NCI-H82 treated with DMSO at 0.1 percent for 48 hours (cell line): ENCODE data around the gene UTP11.

Experiments
- DNase-seq: peaks from one replicate; lab custom pipeline; 2025; ENCODE audit not compliant: unreplicated experiment; lab: John Stamatoyannopoulos, UW

UTP11 gene

DNA sequence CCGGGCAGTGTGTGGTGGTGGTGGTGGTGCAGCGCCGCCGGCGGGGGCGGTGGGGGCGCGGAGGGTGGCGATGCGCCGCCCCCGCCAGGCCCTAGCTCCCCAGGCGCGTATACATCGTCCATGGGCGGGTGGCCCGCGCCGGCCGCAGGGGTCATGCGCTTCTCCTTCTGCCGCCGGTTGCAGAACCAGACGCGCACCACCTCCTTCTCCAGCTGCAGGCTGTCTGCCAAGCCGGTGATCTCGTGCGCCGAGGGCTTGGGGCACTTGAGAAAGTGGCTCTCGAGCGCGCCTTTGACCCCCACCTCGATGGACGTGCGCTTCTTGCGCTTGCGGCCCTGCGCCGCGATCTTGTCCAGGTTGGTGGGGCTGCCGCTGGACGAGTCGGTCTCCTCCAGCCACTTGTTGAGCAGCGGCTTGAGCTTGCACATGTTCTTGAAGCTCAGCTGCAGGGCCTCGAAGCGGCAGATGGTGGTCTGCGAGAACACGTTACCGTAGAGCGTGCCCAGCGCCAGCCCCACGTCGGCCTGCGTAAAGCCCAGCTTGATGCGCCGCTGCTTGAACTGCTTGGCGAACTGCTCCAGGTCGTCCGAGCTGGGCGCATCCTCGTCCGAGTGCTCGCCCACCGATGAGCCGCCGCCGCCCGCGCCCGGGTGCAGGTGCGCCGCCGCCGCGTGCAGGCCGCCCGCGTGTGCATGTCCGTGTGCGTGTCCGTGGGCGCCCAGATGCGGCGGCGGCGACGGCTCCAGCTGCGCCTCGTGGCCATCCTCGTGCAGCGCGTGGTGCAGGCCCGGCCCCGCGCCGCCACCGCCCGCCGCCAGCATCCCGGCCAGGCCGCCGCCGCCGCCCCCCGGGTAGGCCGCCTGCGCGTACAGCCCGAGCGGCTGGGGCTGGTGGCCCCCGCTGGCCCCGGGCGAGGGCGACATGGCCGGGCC is 33.1 kb downstream of the UTP11 start:
- DNase-seq, result no peak

DNA sequence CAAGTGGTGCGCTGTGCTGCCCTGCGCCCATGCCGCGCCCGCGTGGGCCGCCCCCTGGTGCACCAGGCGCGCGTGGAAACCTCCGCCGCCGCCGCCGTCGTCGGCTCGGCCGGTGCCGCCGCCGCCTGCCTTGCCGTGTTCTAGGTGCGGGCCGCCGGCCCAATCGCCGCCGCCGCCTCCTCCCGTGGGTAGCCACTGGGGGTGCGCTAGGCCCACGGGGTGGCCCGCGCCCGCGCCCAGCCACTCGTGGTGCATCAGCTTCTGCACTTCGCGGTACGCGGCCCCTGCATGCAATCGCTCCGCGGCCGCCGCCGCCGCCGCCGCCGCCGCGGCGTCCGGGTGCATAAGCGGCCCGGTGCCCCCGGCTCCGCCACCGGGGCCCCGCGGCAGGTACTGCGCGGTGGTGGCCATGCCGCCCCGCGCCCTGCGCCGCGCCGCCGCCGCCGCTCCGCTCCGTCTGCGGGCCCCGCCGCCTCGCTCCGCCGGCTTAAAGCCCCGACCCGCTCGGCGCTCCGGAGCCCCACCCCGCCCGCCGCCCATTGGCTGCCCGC is 33.9 kb downstream of the UTP11 start, which contains the start of gene POU3F1:
TSS of gene POU3F1 (minus strand) at position 461 of the 551 bp plus-strand sequence. CDS start at position 411, 50 bp downstream.
- DNase-seq, result no peak

GRCh38 chr1:38046884-38047602 is 34.5 kb downstream of the UTP11 start:
- DNase-seq, result peak; percentile 75

DNA sequence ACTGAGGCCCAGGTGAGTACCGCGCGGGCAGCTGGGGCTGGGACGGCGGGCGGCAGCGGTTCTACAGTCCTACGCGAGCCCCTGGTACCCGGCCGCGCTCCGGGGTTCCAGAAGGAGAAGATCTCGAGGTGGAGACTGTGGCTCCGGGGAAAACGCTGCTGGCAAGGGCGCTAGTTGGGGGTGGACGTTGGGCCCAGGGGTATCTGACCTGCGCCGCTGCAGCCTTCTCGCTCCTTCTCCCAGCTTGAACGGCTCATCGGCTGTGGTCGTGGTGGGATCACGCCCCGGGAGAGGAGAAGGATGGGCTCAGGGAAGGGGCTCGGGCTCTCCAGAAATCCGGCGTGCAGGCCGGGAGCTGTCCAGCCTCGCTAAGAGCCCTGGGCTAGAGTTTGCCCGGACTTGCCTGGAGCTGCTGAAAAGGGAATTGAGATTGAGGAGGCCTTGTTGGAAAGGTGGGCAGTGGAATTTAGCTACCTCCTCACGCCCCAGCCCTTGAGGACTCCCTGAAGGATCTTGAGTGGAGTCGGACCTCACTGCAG is 35.1 kb downstream of the UTP11 start:
- DNase-seq, result no peak

GRCh38 chr1:38050397-38051078 is 38.0 kb downstream of the UTP11 start:
- no peak for DNase-seq

- no peak for DNase-seq
Observed at GRCh38 chr1:38051079-38051543, 38.6 kb downstream of the UTP11 start.

GRCh38 chr1:38052750-38053415 is 40.3 kb downstream of the UTP11 start:
- DNase-seq, result no peak

- DNase-seq, result peak; percentile 23
Observed at GRCh38 chr1:38053416-38054091, 41.0 kb downstream of the UTP11 start.

DNA sequence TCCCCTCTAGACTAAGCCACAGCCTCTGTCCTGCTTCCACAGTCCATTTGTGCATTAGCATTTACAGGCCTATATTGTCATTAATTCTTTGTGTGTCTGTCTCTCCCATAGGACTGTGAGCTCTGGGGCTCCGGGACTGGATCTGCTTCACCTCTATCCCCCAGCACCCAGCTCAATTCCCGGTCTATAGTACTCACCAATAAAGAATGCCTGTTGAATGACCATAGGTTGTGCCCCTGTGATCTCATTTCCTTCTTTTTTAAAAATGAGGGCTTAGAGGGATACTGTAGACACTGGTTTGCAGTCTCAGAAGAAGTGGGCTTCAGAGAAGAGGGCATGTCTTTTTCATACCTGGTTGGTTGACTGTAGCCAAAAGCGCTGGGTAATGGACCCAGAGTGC is 42.9 kb downstream of the UTP11 start:
- no peak for DNase-seq

DNA sequence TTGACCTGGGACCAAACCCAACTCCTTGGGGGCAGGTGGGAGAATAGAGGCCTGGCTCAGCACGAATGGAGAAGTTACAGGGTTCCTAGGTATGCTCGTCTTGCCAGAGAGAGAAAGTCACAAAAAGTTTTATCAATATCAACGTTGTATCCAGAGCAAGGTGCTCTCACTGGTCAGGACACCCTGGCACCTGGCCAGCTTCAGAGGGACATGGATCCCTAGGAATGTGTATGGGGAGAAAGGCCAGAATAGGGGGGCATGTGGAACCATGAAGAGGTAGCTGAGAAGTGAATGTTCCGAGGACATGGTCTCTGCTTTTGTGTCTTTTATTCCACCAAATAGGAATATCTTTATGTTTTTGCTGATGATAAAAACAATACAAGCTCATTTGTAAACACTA is 43.4 kb downstream of the UTP11 start:
- no peak for DNase-seq

- no peak for DNase-seq
Observed at GRCh38 chr1:38059635-38060250, 47.2 kb downstream of the UTP11 start.

GRCh38 chr1:38060498-38060897 is 48.0 kb downstream of the UTP11 start:
- no peak for DNase-seq

- DNase-seq, result no peak
Observed at GRCh38 chr1:38061290-38061689, 48.8 kb downstream of the UTP11 start.

- no peak for DNase-seq
Observed at GRCh38 chr1:38061883-38062328, 49.4 kb downstream of the UTP11 start.

- no peak for DNase-seq
Observed at GRCh38 chr1:38062361-38063288, 50.1 kb downstream of the UTP11 start.

- no peak for DNase-seq
Observed at GRCh38 chr1:38063616-38064015, 51.1 kb downstream of the UTP11 start.

DNA sequence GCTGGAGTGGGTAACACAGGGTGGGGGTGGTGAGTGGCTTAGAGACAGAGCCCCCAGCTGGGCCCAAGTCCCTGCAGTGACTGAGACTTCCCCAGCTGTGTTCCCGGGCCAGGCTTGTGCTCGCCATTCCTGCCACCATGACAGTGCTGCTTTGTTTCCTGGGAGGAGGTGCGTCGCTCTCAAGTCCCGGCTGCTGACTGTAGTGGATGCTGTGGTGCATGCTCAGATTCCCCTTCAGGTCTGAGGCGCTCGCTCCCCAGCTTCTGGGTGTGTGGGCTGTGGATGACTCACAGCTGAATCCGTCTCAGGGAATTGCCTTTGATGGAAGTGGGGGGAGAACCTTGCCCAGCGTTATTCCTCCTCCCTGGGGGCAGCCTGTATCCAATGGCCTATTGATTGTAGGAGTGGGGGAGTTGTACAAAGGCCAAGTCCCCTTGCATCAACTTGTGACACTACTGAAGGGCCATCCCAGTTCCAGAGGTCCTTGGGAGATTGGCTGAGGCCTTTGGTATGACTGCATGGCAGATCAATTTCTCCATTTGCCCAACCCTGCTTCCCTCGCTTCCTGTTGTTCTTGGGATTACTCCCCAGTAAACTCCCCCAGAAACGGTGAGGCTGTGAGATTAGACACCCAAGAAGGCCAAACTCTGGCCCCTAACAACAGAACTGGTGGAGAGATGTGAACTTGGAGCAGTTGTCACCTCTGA is 51.8 kb downstream of the UTP11 start:
- no peak for DNase-seq
